SK-N-MC (cell line): ENCODE measurements around the gene BPHL.
"Not testable (repeated sequence)": the region's sequence is repeated elsewhere in the genome, so short reads cannot be mapped to it uniquely, and the experiment has no call there.

Source experiments
- EZH2 ChIP-seq: fragments of 200-600 bp; sonication (generic); IDR thresholded peaks from one replicate; pipeline ENCODE4 v1.6.1; 2017; ENCODE audit warnings: antibody characterized with exemption
- FOXP2 ChIP-seq: optimal IDR thresholded peaks from 2 replicates; pipeline ENCODE3; 2011; ENCODE audit warnings: mild to moderate bottlenecking, moderate library complexity; ENCODE audit not compliant: insufficient read depth; ENCODE audit errors: extremely low read length, control extremely low read depth
- POLR2AphosphoS5 ChIP-seq: IDR thresholded peaks from 2 replicates; pipeline ENCODE4 v1.6.1; 2012; ENCODE audit warnings: mild to moderate bottlenecking, low read depth, low read length, borderline replicate concordance

GRCh38 chr6:3166535-3167225 is 48.2 kb downstream of the BPHL start:
- TF ChIP-seq EZH2, POLR2AphosphoS5, FOXP2: not testable (repeated sequence)
